HG02938 (cell line): ENCODE measurements around the gene NIPSNAP3A.
A peak's percentile ranks its signal among the peaks of the same experiment; 100 is the strongest.
"Not testable (repeated sequence)": the region's sequence is repeated elsewhere in the genome, so short reads cannot be mapped to it uniquely, and the experiment has no call there.

ENCODE experiments used
- ATAC-seq: cut with Tn5 transposase; IDR thresholded peaks from one replicate; pipeline ENCODE4 v1.9.1; 2021; ENCODE audit warnings: mild to moderate bottlenecking, moderate library complexity; ENCODE audit not compliant: unreplicated experiment

NIPSNAP3A gene

DNA sequence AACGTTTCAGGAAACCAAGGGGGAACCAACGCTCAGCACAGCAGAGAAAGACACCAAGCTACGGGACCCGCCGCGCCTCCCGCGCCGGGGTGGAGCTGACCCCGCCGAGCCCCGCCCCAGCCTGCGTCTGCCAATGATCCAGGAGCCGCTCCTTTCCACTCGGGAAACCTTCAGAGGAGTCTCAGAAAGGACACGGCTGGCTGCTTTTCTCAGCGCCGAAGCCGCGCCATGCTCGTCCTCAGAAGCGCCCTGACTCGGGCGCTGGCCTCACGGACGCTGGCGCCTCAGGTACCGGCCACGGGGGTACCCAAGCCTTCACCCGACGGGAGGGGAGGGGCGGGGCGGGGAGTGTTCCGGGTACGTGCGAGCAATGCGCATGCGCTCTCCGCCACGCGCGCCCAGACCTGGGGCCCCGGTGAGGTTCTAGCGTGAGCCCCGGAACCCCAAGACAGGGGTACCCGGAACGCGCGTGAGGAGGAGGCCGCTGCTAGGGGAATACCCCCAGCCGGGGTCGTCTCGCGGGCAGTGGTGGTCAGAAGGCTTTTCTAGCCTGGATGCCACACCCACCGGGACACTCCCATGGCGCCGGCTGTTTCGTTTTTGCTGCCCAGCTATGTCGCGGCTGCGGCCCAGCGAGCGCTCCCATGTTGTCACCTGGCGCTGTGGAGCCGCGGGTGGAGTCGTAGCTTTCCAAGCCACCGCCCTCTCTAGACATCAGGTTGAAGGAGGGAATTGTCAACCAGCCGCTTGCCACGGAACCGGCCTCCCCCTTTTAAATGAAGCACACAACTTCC, at the start of gene NIPSNAP3A:
Gene NIPSNAP3A (plus strand): TSS at position 119 of the 794 bp plus-strand sequence. CDS start 110 bp downstream, at position 229.
- ATAC-seq, result peak; percentile 83

DNA sequence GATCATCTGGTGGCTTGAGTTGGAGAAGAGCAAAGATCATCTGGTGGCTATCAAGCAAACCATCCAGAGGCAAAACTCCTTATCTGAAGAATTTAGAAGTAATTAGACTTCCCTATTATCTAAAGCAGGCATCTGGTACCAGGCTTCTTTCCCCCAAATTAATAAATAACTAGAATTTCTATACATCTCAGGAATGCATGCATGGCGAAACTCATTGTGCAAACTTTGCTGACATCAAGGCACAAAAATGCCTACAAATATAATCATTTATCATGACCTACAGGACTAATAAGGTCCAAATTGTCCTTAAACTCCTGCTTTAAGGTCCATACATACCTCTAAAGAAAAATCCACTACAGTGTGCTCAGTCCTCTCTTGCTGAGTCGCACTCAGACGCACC, 47.2 kb upstream of the NIPSNAP3A start:
- no peak for ATAC-seq

DNA sequence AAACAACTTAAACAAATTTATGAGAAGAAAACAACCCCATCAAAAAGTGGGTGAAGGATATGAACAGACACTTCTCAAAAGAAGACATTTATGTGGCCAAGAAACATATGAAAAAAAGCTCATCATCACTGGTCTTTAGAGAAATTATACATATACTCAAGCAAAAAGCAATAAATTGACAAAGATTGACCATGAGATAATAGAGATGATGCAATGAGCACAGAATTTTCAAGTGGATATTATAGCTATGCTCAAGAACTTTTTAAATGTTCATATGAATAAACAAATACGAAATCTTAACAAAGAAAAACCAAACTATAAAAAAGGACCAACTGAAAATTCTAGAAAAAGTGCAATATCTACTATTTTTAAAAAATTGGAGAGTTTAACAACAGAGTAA, 38.7 kb upstream of the NIPSNAP3A start:
- ATAC-seq, result not testable (repeated sequence)

DNA sequence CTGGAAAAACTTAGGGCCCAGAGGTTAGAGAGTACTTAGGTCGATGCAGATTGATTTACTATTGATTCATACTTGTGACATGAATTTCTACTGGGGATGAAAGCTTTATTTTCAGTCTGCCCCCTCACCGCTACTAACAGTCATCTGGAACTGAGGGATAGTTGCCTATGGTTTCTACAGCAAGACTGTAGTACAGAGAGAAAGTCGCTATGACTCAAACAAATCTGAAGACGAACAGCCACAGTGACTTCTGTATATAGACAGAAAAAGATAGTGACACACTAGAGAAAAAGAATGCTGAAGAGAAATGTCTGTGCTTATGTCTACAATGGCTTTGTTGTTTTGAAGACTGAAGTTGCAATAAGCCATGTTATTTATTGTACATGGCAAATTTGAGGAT, 35.9 kb upstream of the NIPSNAP3A start:
- no peak for ATAC-seq

DNA sequence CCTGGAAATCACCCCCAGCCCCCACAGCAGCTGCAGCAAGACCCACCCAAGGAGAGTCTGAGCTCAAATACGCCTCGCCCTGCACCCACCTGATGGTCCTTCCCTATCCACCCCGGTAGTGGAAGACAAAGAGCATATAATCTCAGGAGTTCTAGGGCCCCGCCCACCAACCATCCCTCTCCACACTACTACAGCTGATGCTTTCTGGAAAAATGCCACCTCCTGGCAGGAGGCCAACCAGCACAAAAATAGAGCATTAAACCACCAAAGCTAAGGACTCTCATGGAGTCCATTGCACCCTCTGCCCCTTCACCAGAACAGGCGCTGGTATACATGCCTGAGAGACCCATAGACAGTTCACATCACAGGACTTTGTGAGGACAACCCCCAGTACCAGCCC, 22.5 kb upstream of the NIPSNAP3A start:
- ATAC-seq, result no peak

DNA sequence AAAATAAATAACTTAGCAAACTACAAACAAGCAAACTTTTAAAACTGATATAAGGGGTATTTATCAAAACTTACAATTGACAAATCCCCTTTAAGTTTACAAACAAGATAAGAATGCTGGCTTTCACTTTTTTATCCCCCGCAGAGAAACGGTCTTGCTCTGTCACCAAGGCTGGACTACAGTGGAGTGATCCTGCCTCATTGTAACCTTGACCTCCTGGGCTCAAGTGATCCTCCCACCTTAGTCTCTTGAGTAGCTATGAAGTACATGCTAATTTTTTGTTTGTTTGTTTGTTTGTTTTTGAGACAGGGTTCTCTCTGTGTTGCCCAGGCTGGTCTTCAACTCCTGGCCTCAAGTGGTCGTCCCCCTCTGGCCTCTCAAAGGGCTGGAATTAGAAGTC, 9.0 kb upstream of the NIPSNAP3A start:
- ATAC-seq, result no peak

DNA sequence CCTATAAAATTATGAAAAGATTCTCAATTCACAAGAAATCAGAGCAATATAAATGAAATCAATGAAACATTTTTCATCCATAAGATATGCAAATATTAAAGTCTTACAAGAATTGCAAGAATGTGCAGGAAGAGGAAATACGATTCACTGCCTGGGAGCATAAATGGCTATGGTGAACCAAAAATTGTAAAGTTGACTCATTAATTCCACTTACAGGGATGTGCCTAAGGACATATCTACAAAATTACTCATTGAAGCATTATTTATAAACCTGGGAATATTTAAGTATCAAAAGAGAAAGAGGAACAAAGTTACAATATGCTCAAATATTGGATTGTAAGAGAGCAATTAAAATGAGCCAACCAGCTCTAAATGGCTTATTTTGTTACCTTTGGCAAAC, 6.9 kb upstream of the NIPSNAP3A start:
- ATAC-seq, result no peak

DNA sequence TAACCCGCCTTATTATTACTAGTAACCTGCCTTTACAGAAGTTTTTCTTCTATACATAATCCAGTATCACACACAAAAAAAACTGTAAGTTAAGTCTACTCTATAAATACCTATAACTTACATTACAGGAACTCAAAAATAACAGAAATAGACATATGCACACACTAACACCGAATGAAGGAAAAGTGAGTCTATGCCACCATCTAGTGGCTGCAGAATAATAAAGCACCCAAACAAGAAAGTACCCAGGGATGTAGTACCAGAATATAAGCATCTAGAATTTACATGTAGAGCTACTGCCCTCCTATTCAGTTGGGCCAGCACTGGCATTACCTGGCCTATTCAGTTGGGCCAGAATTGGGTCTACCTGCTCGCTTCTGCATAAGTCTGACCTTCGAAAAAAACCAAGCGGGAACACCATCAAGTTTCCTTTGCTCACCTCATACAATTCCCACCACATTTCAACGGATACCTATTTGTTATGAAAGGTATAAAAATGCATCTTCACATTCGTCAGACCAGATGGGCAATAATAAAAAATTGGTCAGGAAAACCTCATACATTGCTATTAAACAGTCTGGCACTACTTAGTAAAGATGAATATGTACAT, 4.0 kb upstream of the NIPSNAP3A start:
- peak; percentile 48 for ATAC-seq

DNA sequence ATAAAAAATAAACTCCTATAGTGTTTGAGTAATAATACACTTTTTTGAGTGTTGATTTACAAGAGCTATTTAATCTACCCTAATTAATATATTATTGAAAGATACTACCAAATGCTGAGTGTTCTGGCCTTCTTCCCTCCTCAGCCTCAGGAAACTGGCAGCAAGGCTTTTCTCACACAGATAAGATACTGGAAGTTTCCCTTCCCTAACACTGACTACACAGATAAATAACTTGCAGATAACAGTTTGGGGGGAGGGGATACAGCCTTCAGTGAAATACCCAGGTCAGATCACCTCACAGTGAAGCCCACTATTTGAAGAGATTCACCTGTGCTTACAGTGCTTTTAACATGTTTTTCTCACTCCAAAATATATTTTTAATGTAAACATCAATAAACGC, 1.6 kb upstream of the NIPSNAP3A start:
- ATAC-seq, result no peak

DNA sequence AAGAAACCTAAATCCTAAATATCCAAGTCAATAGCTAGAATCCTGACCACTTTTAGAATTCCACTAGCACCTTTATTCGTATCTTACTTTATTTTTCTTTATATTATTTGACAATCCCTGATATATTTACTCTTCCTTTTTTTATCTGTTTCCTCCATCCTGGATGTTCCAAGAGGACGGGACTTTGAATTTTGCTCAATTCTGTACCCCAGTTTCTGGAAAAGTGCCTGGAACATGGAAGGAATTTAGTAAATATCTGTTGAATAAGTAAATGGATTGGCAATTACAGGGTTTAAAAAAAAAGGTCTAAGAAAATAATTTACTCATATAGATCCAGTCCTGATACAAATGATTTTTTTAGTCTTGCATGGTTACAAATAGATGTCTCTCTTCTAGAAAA, 1.2 kb upstream of the NIPSNAP3A start:
- no peak for ATAC-seq

DNA sequence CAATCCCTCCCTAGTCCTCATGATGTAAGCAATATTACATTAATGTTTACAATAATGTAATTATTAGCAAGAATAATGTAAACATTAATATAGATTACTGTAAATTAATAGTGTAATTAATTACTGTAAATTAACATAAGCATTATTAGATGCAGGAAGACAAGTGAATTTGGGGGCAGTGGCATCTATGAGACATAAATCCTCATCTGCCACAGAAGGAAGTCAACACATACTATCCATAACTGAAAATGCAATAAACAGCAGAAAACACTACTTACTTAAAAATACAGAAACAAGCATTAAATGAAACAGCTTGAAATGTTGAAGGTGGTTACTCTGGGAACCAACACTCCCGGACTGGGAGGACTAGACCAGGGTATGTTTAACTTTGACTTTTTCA, 685 bp upstream of the NIPSNAP3A start:
- no peak for ATAC-seq

DNA sequence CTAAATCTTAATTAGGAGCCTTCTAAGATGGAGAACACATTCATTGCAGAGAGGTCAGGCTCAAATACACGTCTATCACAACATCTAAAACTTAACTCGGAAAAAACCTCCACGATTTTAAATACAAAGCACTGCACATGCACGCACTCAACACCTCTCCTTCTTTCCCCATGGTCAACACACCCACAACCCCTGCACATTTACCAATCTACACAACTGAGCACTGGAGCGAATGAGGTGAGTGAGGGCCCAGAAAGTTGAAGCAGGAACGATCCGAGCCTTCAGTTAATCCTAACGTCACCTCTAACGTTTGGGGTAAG, 278 bp upstream of the NIPSNAP3A start:
- ATAC-seq, result no peak

DNA sequence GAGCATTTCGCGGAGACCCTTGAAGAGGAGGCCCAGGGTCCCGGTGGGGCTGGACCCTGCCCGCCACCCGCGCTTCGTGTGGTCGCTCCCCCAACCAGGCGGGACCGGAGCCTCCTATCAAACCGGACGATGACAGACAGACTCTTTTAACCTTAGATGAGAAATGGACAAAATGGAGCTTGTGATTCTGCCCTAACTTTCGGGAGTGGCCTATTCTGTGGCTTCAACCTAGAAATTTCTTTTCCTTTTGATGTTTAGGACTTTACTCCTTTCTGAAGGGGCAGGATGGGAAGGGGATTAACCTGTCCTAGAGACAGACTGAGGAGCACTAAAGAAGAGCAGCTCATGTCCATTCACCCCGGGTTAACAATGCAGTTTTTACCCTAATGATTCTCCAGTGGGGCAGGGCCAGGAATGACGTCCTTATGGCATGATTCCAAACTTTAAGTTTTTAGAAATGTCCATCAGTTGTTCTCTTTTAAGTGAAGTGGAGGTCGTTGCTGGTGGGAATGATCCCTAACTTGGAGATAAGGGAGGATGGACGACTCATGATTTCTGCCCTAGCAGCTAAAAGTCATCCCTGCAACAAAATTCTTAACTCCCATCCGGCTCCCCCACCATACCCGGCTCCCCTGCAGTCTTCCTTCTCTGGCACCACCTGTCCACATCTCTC, 1.0 kb downstream of the NIPSNAP3A start:
- ATAC-seq, result peak; percentile 2

DNA sequence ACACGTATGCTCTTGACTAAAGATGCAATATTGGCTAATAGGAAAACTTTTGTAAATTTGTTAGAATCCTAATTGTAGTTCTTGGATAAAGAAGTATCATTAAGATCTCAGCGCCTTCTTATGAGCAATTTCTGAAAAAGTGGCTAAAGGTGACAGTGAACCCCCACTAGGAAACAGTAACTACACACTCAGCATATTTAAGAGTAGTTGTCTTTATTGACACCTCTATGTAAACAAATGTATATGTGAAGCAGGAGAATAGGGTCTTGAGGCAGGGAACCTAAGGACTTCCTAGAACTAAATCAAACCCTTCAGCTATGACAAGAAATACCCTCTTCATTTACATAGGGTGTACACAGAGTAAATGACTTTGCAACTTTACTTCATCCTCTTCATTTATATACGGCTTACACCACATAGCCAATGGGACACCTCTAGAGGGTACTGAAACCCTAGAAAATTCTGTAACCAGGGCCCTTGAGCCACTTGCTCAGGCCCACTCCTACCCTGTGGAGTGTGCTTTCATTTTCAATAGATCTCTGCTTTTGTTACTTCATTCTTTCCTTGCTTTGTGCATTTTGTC, 2.8 kb downstream of the NIPSNAP3A start:
- peak; percentile 23 for ATAC-seq

DNA sequence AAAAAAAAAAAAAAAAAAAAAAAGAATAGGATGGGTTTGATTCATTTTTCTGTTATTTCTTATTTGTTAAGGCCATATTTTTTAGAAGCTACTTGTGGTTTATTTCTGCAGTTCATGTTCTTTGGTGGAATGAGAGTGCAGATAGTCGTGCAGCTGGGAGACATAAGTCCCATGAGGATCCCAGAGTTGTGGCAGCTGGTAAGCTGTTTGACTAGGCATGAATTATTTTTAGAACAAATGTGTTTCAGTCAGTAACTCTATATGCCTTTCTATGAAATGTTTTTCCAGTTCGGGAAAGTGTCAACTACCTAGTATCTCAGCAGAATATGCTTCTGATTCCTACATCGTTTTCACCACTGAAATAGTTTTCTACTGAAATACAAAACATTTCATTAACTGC, 11.5 kb downstream of the NIPSNAP3A start:
- ATAC-seq, result no peak

DNA sequence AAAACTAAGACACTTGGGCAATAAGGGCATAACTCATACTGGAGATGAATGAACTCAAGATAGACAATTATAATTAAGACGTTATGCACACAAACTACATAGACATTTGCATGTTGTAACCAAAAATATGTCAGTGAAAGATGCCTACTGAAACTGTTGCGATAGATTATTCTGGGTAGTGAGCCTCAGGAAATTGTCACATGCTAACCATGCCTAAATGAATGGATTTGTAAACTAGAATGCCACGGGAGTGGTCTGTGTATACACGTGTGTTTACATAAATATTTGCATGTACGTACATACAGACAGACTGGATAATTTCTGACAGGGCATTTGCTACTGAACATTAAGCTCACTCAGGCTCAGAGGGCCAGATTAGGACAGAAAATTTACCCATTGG, 17.7 kb downstream of the NIPSNAP3A start:
- peak; percentile 28 for ATAC-seq

DNA sequence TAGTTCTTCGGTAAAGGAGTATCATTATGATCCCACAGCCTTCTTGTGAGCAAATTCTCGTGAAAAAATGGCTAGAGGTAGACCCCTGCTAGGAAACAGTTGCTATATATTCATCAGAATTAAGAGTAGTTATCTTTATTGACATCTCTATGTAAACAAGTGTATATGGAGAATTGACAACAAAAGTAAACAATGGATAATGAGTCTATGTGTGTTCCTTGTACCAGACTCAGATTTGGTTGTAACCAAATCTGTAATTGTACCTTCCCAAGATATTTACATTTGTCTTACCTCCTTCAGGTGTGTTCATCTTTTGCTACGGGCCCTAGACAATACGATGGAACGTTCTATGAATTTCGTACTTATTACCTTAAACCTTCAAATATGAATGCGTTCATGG, 18.5 kb downstream of the NIPSNAP3A start:
- no peak for ATAC-seq

DNA sequence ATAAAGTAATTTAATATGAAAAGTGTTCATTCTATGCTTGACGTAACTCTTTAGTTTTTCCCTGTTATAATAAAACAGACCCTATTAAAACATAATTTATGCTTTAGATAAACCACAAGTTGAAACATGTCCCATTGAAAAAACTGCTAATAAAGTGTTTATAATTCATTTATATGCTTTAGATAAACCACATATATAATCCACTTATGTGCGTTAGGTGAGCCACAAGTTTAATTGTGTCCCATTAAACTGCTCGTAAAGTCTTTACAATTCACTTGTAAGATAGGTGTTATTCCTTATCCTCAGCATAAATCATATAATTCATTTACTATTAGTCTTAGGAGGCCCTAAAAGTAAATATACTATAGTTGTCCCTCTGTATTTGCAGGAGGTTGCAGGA, 20.0 kb downstream of the NIPSNAP3A start:
- no peak for ATAC-seq

DNA sequence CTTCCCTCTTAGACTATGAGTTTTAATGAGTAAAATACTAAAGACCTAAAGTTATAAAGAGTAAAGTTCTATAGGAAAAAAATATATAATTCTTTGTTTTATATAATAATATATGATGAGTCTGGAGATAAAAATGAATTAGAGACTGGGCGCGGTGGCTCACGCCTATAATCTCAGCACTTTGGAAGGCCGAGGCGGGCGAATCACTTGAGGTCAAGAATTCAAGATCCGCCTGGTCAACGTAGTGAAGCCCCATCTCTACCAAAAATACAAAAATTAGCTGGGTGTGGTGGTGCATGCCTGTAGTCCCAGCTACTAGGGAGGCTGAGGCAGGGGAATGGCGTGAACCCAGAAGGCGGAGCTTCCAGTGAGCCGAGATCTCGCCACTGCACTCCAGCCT, 21.5 kb downstream of the NIPSNAP3A start:
- not testable (repeated sequence) for ATAC-seq

DNA sequence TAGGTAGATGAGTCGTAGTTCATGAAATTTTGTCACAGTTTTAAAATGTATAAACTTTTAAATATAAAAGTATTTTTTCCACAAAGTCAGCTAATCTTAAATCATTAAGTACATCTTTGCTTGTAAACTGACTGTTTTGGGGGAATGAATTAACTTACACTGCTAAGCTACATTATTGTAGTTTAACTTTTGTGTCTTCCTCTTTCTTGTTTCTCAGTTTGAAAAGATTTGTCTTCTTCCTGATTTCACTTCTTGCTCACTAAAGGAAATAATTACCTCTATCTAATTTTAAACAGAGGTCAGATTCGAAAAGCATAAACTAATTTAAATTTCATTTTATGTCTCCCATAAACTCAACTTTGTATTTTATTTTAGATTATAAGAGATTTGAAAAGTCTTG, 22.2 kb downstream of the NIPSNAP3A start:
- ATAC-seq, result peak; percentile 58

DNA sequence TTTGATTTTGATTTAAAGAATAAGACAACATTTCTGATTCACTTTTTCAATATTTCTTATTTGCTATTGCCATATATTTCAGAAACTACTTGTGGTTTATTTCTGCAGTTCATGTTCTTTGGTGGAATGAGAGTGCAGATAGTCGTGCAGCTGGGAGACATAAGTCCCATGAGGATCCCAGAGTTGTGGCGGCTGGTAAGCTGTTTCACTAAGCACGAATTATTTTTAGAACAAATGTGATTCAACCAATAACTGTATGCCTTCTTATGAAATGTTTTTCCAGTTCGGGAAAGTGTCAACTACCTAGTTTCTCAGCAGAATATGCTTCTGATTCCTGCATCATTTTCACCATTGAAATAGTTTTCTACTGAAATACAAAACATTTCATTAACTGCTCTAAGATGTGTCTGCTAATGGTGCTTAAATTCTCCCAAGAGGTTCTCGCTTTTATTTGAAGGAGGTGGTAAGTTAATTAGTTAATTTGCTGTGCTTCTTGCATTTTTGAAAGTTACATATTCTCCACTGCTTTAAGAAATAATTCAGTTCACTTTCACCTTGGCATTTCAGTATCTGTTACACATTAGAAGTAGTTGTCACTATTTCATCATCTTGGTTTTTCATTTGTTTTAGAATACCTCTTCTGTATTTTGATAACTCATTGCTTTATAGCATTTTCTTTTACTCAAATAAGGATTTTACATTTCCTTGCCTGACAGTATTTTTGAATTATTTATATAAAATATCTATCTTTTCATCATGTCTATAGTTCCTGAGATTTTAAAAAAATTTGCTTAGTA, 25.4 kb downstream of the NIPSNAP3A start:
- no peak for ATAC-seq
